Adrenal gland (tissue), 5 donors: ENCODE data around the gene GANC.

Experiments used
- CTCF ChIP-seq, 6 experiments: fragments of 450-650 bp in 4 of 6; fragments of 200-600 bp in 2 of 6; sonication (generic) in 1 of 6; IDR thresholded peaks; 1 replicate in 5 of 6; 2 replicates in 1 of 6; pipeline versions ENCODE4 v1.5.1 to v1.8.0; 2016 to 2021; ENCODE audit warnings: antibody characterized with exemption in 6 of 6, mild to moderate bottlenecking in 2 of 6, moderate library complexity in 1 of 6
- POLR2A ChIP-seq, 2 donors: fragments of 450-650 bp; IDR thresholded peaks; one replicate each; pipeline ENCODE4 v1.6.1; 2017; ENCODE audit warnings: antibody characterized with exemption in 2 of 2, mild to moderate bottlenecking in 2 of 2, moderate library complexity in 1 of 2
- donor health status: DM: no; HTN: no; CAD: no.

- TF ChIP-seq CTCF (IDR thresholded peaks at IDR 0.05): no peak
- no peak for TF ChIP-seq POLR2A (IDR thresholded peaks at IDR 0.05)
These were observed 2.0 kb upstream of the GANC start for GRCh38 chr15:42270996-42271395.
